LNCAP (cell line): ENCODE measurements around the gene CAMTA1.

Experiments
- TF ChIP-seq, protein P1 (sequence below): fragments of 450-650 bp; IDR thresholded peaks from 2 replicates; pipeline ENCODE4 v1.5.1; 2017; ENCODE audit warnings: mild to moderate bottlenecking

The CAMTA1 gene

DNA sequence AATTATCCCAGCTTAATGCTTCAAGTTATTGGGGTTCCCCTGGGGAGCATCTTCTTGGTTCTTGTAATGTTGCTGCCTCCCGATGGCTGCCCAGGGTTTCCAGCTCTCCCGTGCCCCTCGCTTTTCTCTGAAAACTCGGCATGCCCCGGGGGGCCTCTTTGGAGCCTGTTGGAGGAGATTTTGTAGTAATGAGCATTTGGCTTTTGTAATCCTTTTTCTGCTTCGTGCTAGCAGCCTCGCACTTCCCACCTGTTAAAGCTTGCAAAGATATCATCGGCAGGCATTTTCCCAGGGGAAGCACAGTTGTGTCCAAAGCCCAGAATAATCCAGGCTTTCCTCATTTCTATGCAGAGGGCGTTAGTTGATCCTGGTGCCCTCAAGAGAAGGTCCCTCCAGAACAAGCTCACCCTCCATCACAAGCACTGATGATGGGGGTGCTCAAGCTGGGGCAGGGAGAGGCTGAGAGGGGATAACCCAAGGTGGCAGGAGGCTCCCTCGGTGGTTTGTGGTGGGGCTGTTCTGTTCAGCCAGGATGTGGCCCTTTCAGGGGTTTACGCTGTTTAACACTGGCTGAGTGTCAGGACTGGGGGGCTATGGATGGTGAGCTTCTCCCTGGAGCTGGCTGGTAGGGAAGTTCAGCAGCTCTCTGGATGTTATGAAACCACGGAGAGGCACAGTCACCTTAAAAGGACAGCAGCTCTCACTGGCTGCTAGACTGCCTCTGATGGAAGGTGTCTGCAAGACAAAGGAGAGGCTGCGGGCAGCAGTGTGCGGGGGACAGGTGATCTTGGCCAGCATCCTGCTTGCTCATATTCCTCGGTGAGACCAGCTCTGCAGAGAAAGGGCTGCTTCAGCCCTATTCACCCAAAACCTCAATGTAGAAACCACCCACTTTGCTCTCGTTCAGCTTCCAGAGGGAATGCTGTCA, 508.7 kb downstream of the CAMTA1 start:
- TF ChIP-seq, protein P1, sequence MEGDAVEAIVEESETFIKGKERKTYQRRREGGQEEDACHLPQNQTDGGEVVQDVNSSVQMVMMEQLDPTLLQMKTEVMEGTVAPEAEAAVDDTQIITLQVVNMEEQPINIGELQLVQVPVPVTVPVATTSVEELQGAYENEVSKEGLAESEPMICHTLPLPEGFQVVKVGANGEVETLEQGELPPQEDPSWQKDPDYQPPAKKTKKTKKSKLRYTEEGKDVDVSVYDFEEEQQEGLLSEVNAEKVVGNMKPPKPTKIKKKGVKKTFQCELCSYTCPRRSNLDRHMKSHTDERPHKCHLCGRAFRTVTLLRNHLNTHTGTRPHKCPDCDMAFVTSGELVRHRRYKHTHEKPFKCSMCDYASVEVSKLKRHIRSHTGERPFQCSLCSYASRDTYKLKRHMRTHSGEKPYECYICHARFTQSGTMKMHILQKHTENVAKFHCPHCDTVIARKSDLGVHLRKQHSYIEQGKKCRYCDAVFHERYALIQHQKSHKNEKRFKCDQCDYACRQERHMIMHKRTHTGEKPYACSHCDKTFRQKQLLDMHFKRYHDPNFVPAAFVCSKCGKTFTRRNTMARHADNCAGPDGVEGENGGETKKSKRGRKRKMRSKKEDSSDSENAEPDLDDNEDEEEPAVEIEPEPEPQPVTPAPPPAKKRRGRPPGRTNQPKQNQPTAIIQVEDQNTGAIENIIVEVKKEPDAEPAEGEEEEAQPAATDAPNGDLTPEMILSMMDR = no peak

DNA sequence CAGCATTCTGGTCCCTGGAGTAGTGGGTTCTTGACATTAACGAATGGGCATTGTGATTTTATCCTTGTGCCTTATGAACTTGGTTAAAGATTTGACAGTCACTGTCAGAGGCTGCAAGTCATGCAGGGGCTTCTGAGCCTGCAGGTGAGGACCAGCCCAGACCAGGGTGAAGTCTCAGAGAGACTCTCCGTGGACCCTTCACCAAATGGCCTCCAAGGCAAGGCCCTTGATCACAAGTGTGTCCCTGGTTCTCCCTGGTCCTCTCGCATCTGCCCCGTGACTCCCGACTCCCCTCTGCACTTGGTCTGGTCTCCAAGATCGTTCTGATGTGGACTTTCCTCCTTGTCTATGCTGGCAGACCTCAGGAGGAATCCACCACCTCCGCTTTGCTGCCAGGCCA, 509.4 kb downstream of the CAMTA1 start:
- TF ChIP-seq, protein P1 = no peak

DNA sequence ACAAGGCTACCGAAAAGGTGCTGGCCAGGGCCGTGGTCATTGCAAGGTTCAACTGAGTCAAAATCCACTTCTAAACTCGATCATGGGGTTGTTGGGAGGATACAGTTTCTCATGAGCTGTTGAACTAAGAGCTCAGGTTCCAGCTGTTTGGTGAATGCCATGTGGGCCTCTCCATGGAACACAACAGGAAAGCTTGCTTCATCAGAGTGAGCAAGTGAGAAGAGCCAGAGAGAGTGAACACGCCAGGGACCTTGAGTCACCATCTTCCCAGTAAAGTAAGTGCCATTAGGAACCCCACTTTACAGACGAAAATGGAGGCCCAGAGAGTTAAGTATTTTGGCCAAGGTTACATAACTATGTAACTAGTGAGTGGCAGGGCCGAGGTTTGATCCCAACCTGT, 510.7 kb downstream of the CAMTA1 start:
- TF ChIP-seq, protein P1 = no peak

DNA sequence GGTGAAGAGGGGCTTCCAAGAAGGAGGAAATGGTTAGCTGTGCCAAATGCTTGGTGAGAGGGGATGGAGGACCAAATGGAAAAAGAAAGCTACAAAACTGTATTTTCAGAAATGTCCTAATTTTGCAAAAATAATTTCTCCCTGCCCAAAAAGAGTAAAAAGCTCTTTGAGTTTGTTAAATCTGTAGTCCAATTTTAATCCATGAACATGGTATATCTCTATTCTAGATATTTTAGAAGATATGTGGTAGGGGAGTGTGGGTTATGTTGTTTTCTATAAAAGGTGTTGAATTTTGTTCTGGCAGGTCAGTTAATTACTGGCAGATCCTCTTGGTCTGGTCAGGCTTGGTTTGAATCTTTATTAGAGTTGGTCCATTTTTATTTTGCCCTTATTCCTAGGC, 511.7 kb downstream of the CAMTA1 start:
- TF ChIP-seq, protein P1 = no peak

DNA sequence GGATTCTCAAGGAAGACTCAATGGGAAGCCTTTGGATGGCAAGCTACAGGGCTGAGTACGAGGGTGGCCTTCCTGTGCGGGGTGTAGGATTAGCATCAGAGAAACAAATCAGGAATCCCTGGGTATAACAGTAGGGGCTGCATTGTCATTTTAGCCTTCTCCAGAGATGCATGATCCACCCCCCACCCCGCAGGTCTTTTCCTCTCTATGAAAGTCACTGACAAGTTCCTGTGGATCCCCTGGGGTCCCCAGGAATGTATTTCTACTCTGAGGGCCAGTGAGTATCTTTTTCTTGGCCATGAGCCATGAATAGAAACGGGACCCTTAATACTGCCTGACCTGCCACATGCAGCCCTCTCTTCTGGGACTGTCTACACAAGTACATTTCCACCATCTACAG, 512.9 kb downstream of the CAMTA1 start:
- TF ChIP-seq, protein P1 = no peak

DNA sequence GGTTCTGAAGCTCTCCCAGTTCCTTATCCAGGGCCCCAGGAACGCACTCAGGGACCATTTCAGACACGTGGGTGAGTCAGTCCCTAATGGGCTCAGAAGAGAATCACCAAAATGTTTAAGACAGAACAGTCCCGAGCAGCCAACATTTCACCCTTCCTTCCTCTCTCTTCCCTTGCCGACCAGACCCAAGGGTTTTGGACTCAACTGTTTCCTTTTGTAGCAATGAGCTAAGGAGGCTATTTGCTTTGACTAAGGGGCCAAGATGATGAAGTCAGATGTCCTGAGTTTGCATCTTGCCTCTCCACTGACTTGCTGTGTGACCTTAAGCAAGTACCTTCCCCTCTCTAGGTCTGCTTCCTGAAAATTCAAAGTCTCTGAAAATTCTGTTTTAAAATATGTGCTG, 513.5 kb downstream of the CAMTA1 start:
- TF ChIP-seq, protein P1 = no peak

DNA sequence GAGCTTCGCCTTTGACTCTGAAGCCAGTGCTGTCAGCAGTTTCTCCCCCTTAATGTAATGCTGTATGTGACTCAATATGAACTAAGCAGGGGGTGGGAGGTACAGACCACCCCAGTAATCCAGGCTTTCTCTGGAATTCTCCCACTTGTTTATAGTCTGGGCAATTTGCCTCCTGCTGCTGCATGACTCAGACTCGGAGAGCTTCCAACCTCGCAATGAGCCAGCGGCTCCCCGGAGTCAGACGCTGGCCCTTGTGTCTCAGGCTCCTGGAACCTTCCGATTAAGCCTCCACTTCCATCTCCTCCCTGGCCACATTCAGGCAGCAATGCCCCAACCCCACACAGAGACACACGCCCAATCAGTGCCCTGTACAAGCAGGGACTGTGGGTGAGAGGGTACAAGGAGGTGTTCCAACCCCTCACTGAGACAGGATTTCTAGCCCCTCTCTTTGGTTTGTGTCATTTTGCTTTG, 514.1 kb downstream of the CAMTA1 start:
- TF ChIP-seq, protein P1 = no peak
